Measurements from ENCODE around the gene SH3D19.
"Not testable (repeated sequence)": the region's sequence is repeated elsewhere in the genome, so short reads cannot be mapped to it uniquely, and the experiment has no call there.

The SH3D19 gene

GRCh38 chr4:151324124-151324751, 1.2 kb downstream of the SH3D19 start:
- H3K36me3 Mint-ChIP-seq (ENCODE audit: low read depth), result no peaks in the 10 kb centered on the region
- H3K27me3 Mint-ChIP-seq (ENCODE audit: low read depth), result peaks cover 12% of the 10 kb centered on the region
- H3K4me1 Mint-ChIP-seq, result peaks cover 22% of the 10 kb centered on the region
- TF ChIP-seq CTCF (IDR thresholded peaks at IDR 0.05; ENCODE audit: unreplicated experiment in 3 of 3), result no peak
- peak overlapping the region; percentile 74 to 83 (median 80) for H3K4me3 Mint-ChIP-seq
- peak overlapping the region; percentile 38 to 89 (median 79) for H3K27ac Mint-ChIP-seq
- H3K9me3 Mint-ChIP-seq, result peaks cover 3% of the 10 kb centered on the region

- H3K27me3 Mint-ChIP-seq (ENCODE audit: low read depth), result peaks cover 9% of the 10 kb centered on the region
- TF ChIP-seq CTCF (IDR thresholded peaks at IDR 0.05; ENCODE audit: unreplicated experiment in 3 of 3), result no peak
- peaks cover 22% of the 10 kb centered on the region for H3K4me1 Mint-ChIP-seq
- no peaks in the 10 kb centered on the region for H3K36me3 Mint-ChIP-seq (ENCODE audit: low read depth)
- H3K4me3 Mint-ChIP-seq, result peak overlapping the region; percentile 74 to 83 (median 80)
- no peaks in the 10 kb centered on the region for H3K9me3 Mint-ChIP-seq
- H3K27ac Mint-ChIP-seq, result peak overlapping the region; percentile 38 to 89 (median 79)
Observed at GRCh38 chr4:151323667-151324066, 1.7 kb downstream of the SH3D19 start.

GRCh38 chr4:151322570-151322969, 2.8 kb downstream of the SH3D19 start:
- peaks cover 9% of the 10 kb centered on the region for H3K27me3 Mint-ChIP-seq (ENCODE audit: low read depth)
- peak overlapping the region in 2 of 3 experiments; percentile 15 to 89 for H3K27ac Mint-ChIP-seq
- H3K36me3 Mint-ChIP-seq (ENCODE audit: low read depth), result no peaks in the 10 kb centered on the region
- no peak for TF ChIP-seq CTCF (IDR thresholded peaks at IDR 0.05; ENCODE audit: unreplicated experiment in 3 of 3)
- no peaks in the 10 kb centered on the region for H3K9me3 Mint-ChIP-seq
- H3K4me3 Mint-ChIP-seq, result peak overlapping the region; percentile 60 to 68 (median 66)
- peaks cover 22% of the 10 kb centered on the region for H3K4me1 Mint-ChIP-seq

- not testable (repeated sequence) for H3K9me3 Mint-ChIP-seq; H3K27ac Mint-ChIP-seq; H3K36me3 Mint-ChIP-seq (ENCODE audit: low read depth); H3K4me3 Mint-ChIP-seq; H3K27me3 Mint-ChIP-seq (ENCODE audit: low read depth)
- peaks cover 22% of the 10 kb centered on the region for H3K4me1 Mint-ChIP-seq
Observed at GRCh38 chr4:151322161-151322560, 3.2 kb downstream of the SH3D19 start.

- Mint-ChIP-seq H3K4me3 (no peak overlapping the region), H3K27ac (no peak overlapping the region), H3K4me1 (peaks cover 22% of the 10 kb centered on the region), H3K36me3 (ENCODE audit: low read depth) (no peaks in the 10 kb centered on the region), H3K27me3 (ENCODE audit: low read depth) (peaks cover 12% of the 10 kb centered on the region), H3K9me3 (no peaks in the 10 kb centered on the region)
- no peak for TF ChIP-seq CTCF (IDR thresholded peaks at IDR 0.05; ENCODE audit: unreplicated experiment in 3 of 3)
Observed at GRCh38 chr4:151321586-151321985, 3.8 kb downstream of the SH3D19 start.

DNA sequence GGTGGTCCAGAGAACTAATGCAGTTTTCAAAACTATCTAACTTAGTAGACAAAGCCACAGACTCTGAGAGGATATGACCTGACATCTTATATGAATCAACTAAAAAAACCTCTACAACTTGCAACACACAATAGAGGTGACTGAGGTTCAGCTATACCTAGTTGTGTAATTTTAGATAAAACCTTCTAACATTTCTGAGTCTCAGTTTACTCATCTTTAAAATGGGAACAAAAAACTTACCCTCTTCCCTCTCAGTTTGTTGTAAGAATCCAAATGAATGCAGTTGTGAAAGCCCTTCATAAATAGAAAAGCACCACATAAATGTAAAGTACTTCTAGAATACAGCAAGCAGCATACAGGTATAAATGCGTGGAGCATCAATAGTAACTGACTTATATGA, 5.9 kb downstream of the SH3D19 start:
- H3K9me3 Mint-ChIP-seq, result no peaks in the 10 kb centered on the region
- TF ChIP-seq CTCF (IDR thresholded peaks at IDR 0.05; ENCODE audit: unreplicated experiment in 3 of 3), result no peak
- no peaks in the 10 kb centered on the region for H3K36me3 Mint-ChIP-seq (ENCODE audit: low read depth)
- no peak overlapping the region for H3K27ac Mint-ChIP-seq
- H3K27me3 Mint-ChIP-seq (ENCODE audit: low read depth), result peaks cover 10% of the 10 kb centered on the region
- peaks cover 16% of the 10 kb centered on the region for H3K4me1 Mint-ChIP-seq
- H3K4me3 Mint-ChIP-seq, result no peak overlapping the region

All from nephron (organoid).